Endothelial cell of umbilical vein (primary cell): ENCODE results near the gene B9D2. TPM values are rescaled to one million over a fixed set of nuclear protein-coding genes. Genes with fewer than 3 reads are reported as not detected.

Experiments
- BruUV-seq: library from RNA; stranded (reverse); fragments of 400-500 nt; replicated peaks from 2 replicates; lab custom pipeline; 2021; lab: Mats Ljungman, UMichigan
- CTCF ChIA-PET: fragments of 300-600, 350-600 bp; sonication (Branson Sonifier 250); formaldehyde crosslinking; loops from one replicate; lab custom pipeline; 2021; ENCODE audit warnings: antibody characterized with exemption, inconsistent platforms; lab: Charles Lee
- POLR2A ChIA-PET: fragments of 300-600, 350-600 bp; sonication (Branson Sonifier 250); formaldehyde crosslinking; loops from one replicate; lab custom pipeline; 2021; ENCODE audit warnings: antibody characterized with exemption, inconsistent platforms; lab: Charles Lee
- DNase-seq: peaks from one replicate; pipeline ENCODE4 v3.0.0-alpha.2; 2011; ENCODE audit warnings: low read depth, low spot score
- FAIRE-seq: peaks from 2 replicates; lab custom pipeline; 2011; peaks lifted over from hg19 to GRCh38; lab: Jason Lieb, UNC
- H2AFZ ChIP-seq: 2 replicates; pipeline ENCODE4 v1.6.0; 2012; ENCODE audit warnings: low read depth, low read length, control low read depth, inconsistent platforms
- H3K27ac ChIP-seq: 2 replicates; pipeline ENCODE4 v1.5.1; 2011; ENCODE audit warnings: low read depth, mild to moderate bottlenecking, control low read depth, low read length, moderate library complexity; ENCODE audit not compliant: insufficient read depth
- H3K27me3 ChIP-seq, 2 experiments: 2 replicates each; pipeline versions ENCODE4 v1.6.0 to v1.6.1; 2011; ENCODE audit warnings: low read length in 2 of 2, mixed read lengths in 1 of 2; ENCODE audit not compliant: control insufficient read depth in 2 of 2, insufficient read depth in 2 of 2
- H3K36me3 ChIP-seq, 2 experiments: 2 replicates in 1 of 2; 3 replicates in 1 of 2; pipeline ENCODE4 v1.5.1; 2011; ENCODE audit warnings: low read length in 2 of 2, mild to moderate bottlenecking in 1 of 2, moderate library complexity in 1 of 2; ENCODE audit not compliant: control insufficient read depth in 2 of 2, insufficient read depth in 2 of 2; ENCODE audit errors: extremely low read depth in 1 of 2
- H3K4me1 ChIP-seq: 3 replicates; pipeline ENCODE4 v1.5.1; 2011; ENCODE audit warnings: mild to moderate bottlenecking, low read length; ENCODE audit not compliant: control insufficient read depth, insufficient read depth; ENCODE audit errors: extremely low read depth
- H3K4me2 ChIP-seq: 2 replicates; pipeline ENCODE4 v1.6.1; 2011; ENCODE audit warnings: low read length, control low read depth, mixed read lengths; ENCODE audit not compliant: insufficient read depth
- H3K4me3 ChIP-seq, 3 experiments: fragments of 200-600 bp in 1 of 3; sonication (generic), shearing (Covaris generic) in 1 of 3; replicated peaks in 1 of 3; 2 replicates each; pipeline ENCODE4 v1.5.1; 2011 to 2016; ENCODE audit warnings: control low read depth in 3 of 3, low read length in 3 of 3, mild to moderate bottlenecking in 2 of 3, inconsistent platforms in 1 of 3, low read depth in 1 of 3, moderate library complexity in 1 of 3; ENCODE audit not compliant: insufficient read depth in 1 of 3
- H3K79me2 ChIP-seq: 2 replicates; pipeline ENCODE4 v1.6.0; 2012; ENCODE audit warnings: low read length, inconsistent platforms; ENCODE audit not compliant: control insufficient read depth, insufficient read depth
- H3K9ac ChIP-seq: replicated peaks from 2 replicates; pipeline ENCODE3; 2011; ENCODE audit warnings: low read length, control low read depth; ENCODE audit not compliant: insufficient read depth; ENCODE audit errors: extremely low read depth
- H3K9me1 ChIP-seq: replicated peaks from 3 replicates; pipeline ENCODE4 v1.6.0; 2011; ENCODE audit warnings: mild to moderate bottlenecking, low read length; ENCODE audit not compliant: control insufficient read depth, insufficient read depth; ENCODE audit errors: extremely low read depth
- H3K9me3 ChIP-seq: replicated peaks from 2 replicates; pipeline ENCODE4 v1.5.1; 2012; ENCODE audit warnings: low read length, inconsistent platforms; ENCODE audit not compliant: control insufficient read depth, insufficient read depth
- H4K20me1 ChIP-seq: replicated peaks from 2 replicates; pipeline ENCODE3; 2011; ENCODE audit warnings: mild to moderate bottlenecking, low read length; ENCODE audit not compliant: control insufficient read depth, insufficient read depth; ENCODE audit errors: extremely low read depth
- CTCF ChIP-seq, 2 donors: IDR thresholded peaks; 1 replicate in 1 of 2; 2 replicates in 1 of 2; pipeline ENCODE4 v1.5.1; 2011; ENCODE audit warnings: low read length in 2 of 2, mild to moderate bottlenecking in 2 of 2, moderate library complexity in 2 of 2, control low read depth in 1 of 2, inconsistent platforms in 1 of 2, low read depth in 1 of 2; ENCODE audit not compliant: insufficient read depth in 1 of 2; ENCODE audit errors: extremely low read depth in 1 of 2
- EZH2 ChIP-seq: IDR thresholded peaks from 2 replicates; pipeline ENCODE4 v1.6.1; 2012; ENCODE audit warnings: borderline replicate concordance, low read depth, mild to moderate bottlenecking, moderate library complexity, low read length, inconsistent platforms; ENCODE audit not compliant: severe bottlenecking
- FOS ChIP-seq: IDR thresholded peaks from 2 replicates; pipeline ENCODE4 v1.6.1; 2011; ENCODE audit warnings: mild to moderate bottlenecking, low read length, moderate library complexity, borderline replicate concordance; ENCODE audit not compliant: insufficient read depth
- GATA2 ChIP-seq: IDR thresholded peaks from 2 replicates; pipeline ENCODE4 v1.7.0; 2011; ENCODE audit warnings: low read depth, mild to moderate bottlenecking, moderate library complexity, mixed read lengths, low read length; ENCODE audit not compliant: insufficient read length, insufficient read depth
- JUN ChIP-seq: IDR thresholded peaks from 2 replicates; pipeline ENCODE4 v1.6.1; 2011; ENCODE audit warnings: borderline replicate concordance, low read depth; ENCODE audit not compliant: insufficient read length, insufficient read depth
- MAX ChIP-seq: IDR thresholded peaks from 2 replicates; pipeline ENCODE4 v1.6.1; 2011; ENCODE audit not compliant: insufficient read depth, insufficient read length
- MYC ChIP-seq: IDR thresholded peaks from one replicate; pipeline ENCODE4 v1.6.1; 2011; ENCODE audit warnings: mild to moderate bottlenecking, low read depth, low read length
- POLR2A ChIP-seq: IDR thresholded peaks from 2 replicates; pipeline ENCODE4 v1.6.1; 2012; ENCODE audit warnings: low read depth, mild to moderate bottlenecking, control low read depth, low read length
- POLR2AphosphoS5 ChIP-seq: IDR thresholded peaks from 2 replicates; pipeline ENCODE4 v1.6.1; 2012; ENCODE audit warnings: low read depth, mild to moderate bottlenecking, control low read depth, low read length, moderate library complexity; ENCODE audit not compliant: insufficient read depth
- dilution Hi-C: fragments of 300-500 bp; cut with MboI; formaldehyde crosslinking; loops from one replicate; pipeline ENCODE4 v1.15.0; 2019; ENCODE audit warnings: low sequenced_read_pairs; ENCODE audit not compliant: extremely low pct_ligation_motif_present
- intact Hi-C: fragments of 100-400 bp; cut with micrococcal nuclease; formaldehyde crosslinking; loops from one replicate; pipeline ENCODE4 v1.10.0; 2022
- polyA plus RNA-seq, 4 experiments: library from polyadenylated mRNA; depleted of rRNA in 3 of 4; stranded (reverse) in 3 of 4; unstranded in 1 of 4; fragments of >200 nt; gene quantifications; 2 replicates each; pipeline versions ENCODE4 v1.2.1 to v1.2.3, GENCODE V29; 2011 to 2012; ENCODE audit warnings: missing spikeins in 1 of 4
- total RNA-seq: library from RNA; stranded (reverse); gene quantifications from 2 replicates; pipeline ENCODE4 v1.2.3, GENCODE V29; 2021

Gene B9D2
- total and polyA plus RNA-seq, 2 donors (not counting 3 experiments of a cell fraction or from before 2014, with no cell fraction given): 12.2 to 23.9 TPM

- Histone ChIP-seq H3K9me3 (no peaks in the 10 kb centered on the region), H3K79me2 (peaks cover 5% of the 10 kb centered on the region), H3K4me1 (peaks cover 22% of the 10 kb centered on the region), H3K27ac (no peak overlapping the region), H3K9ac (no peak overlapping the region), H3K27me3 (no peaks in the 10 kb centered on the region), H3K36me3 (peaks cover 10 to 42% of the 10 kb centered on the region in 2 experiments), H4K20me1 (no peaks in the 10 kb centered on the region), H2AFZ (no peak overlapping the region), H3K9me1 (no peaks in the 10 kb centered on the region), H3K4me2 (no peak overlapping the region), H3K4me3 (no peak overlapping the region)
- FAIRE-seq: no peak
- TF ChIP-seq EZH2 (no peak), MAX (no peak), POLR2AphosphoS5 (no peak), JUN (no peak), POLR2A (no peak), CTCF (IDR thresholded peaks at IDR 0.05; ENCODE audit: extremely low read depth in 1 of 2, insufficient read depth in 1 of 2, low read depth in 1 of 2, low read length in 2 of 2) (no peak), FOS (no peak), GATA2 (no peak), MYC (no peak)
- ChIA-PET POLR2A (no interaction called here), CTCF (interaction anchor here (2.2 to 3.6 kb wide), 2 partner anchors 34 to 112 kb away, joined by 7 to 65 read pairs; partner anchors contain the start of gene TGFB1)
- intact Hi-C loops (no loop called here), dilution Hi-C loops (no loop called here)
- DNase-seq: no peak
- no TSS peak for BruUV-seq
These were observed 45.1 kb downstream of the B9D2 start for GRCh38 chr19:41318696-41319499.
